Stimulated activated CD4-positive, alpha-beta T cell treated with anti-CD3 and anti-CD28 coated beads, Interleukin-15, amount 100 ng/mL, for 48 hours (primary cell): Measurements from ENCODE around the gene ANKUB1.

Source experiments
- DNase-seq, 2 donors: peaks; one replicate each; pipeline ENCODE4 v3.0.0-alpha.2; 2020; ENCODE audit warnings: low read depth in 2 of 2

ANKUB1 gene

DNA sequence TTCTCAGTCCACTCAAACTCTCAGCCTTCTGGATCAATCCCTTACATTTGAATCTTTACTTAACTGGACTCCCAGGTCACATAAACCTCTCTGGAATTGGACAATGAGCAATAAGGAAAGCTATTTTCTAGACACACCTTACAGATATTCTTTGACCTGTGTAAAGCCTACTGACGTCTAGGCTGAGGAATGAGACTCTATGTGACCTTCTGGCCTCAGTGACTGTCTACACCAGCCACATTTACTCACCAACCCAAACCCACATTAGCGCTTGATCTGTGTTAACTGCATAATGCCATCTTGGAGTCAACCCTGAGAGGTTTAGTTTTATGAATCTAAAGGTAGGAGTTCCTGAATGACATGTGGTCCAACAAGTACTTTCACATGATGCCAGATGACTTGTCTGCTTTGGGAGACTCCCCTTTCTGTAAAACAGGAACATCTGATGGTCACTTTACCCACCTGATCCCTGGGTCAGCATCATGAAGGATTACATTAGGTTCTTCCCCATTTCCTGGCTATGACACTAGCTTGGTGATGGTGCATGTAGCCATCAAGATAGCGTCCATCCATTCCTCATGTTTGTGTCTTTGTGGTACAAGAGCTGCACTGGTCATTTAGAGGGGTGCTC, 28.7 kb downstream of the ANKUB1 start:
- no peak for DNase-seq

DNA sequence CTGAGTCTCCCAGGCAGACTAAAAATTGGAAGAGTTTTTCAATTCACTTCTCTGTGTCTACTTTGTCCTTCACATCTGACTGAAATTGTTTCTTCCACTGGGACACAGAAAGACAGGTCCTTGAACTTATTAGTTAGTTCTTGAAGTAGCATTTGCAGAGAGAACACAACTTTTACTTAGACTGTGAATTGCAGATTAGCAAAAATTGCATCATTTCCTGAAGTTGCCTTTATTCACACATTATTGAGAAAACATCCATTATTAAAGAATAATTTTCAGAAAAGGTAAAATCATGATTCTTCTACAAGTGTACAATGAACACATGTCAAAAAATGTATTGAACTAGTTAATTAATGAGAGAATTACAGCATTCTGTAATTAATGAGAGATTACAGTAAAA, 38.6 kb downstream of the ANKUB1 start:
- DNase-seq: no peak

DNA sequence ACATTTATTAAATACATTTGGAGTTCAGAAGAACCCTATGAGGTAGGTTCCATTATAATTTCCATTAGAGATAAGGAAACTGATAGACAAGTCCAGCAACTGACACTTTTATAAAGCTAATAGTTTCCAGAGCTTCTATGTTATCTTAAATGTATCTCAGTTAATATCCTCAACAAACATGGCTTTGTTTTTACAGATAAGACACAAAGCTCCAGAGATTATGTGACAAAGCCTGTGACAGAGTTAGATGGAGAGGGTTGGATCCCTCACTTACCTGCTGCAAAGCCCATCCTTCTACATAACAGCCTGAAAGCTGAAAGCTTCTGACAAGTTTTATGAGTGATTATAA, 39.6 kb downstream of the ANKUB1 start:
- no peak for DNase-seq

DNA sequence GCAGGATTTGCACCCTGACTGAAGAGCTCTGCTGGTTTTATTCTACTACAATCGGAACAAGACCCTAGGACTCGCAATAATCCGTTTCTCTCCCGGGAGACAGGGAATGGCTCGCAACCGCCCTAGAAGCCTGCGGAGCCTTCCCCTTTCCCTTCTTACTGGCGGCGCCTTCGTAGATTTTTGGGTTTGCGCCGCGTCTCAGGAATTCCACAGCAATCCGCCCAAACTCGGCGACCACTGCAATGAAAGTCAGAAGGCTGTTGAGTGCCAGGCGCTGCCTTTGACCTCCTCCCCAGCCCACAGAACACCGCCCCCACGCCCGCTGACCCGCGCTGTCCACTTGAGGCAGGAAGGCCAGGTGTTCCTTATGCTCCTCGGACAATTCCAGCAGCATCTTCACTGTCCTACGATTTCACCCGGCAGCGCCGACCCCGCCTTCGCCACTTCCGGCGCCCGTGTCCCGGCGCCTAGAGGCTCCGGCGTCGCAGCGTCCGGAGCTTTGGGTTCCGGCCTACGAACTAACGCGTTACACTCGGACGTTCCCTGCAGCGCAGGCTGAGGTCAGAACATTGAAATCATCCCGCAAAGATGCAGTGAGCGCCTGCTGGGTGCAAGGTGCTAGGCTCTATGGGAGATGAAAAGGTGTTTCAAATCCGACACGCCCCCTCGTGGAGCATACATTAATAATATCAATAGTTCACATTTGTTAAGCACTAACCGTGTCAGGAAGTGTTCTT, 40.1 kb downstream of the ANKUB1 start, which contains the start of gene COMMD2:
COMMD2 (minus strand) TSS at position 439 of the 737 bp plus-strand sequence; CDS start at position 394, 45 bp downstream.
- DNase-seq: peak; percentile 71 to 77

DNA sequence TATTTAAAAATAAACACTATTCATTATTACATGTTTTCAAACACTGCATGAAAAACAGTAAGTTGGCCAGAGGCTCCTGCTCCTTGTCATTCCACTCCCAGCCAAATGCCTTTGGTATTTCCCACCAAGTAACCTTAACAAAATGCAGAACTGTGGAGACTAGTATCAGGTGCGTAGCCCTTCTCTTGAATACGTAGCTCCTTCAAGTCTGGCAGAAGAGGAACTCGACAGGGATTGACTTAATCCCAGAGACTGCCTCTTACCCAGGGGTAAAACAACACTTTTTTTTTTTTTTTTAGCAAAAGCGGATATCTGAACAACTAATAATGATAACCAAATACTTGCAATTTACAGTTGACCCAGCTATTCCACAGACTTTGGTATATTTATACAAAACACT, 40.8 kb downstream of the ANKUB1 start:
- DNase-seq: no peak

DNA sequence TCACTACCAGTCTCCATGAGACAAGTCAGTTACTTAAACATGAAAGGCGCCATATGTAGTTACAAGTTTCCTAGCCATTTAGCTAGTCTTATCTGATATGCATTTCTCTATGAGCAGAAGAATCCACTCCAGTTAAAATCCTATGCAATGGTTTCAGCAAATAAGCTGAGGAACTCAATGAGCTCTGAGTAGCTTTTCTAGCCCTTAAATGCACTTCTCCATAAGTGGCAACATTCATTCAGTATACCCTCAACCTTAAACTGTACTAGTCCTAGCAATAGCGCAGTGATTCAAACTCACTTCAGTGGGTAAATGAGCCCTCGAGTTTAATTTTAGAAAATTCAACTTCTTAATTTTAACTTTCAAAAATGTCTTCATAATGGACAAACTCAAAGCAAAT, 47.7 kb downstream of the ANKUB1 start:
- DNase-seq: no peak

DNA sequence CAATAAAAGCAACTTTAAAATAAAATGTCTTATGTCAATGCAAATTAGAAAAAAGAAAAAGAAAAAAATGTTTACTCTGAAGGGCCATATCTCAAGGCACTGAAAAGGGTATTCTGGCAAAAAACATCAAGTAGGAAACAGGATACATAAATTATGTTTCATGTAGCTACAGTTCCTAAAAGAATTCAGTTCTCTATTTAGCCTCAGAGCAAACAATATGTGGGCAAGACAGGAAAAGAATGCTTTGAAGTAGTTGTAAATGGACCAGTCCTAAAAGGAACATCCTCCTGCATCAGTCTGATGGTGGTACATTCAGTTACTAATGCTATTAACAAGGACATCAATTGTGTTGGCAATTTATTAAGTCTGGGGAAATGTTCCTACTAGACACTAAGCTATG, 48.2 kb downstream of the ANKUB1 start:
- DNase-seq: no peak

DNA sequence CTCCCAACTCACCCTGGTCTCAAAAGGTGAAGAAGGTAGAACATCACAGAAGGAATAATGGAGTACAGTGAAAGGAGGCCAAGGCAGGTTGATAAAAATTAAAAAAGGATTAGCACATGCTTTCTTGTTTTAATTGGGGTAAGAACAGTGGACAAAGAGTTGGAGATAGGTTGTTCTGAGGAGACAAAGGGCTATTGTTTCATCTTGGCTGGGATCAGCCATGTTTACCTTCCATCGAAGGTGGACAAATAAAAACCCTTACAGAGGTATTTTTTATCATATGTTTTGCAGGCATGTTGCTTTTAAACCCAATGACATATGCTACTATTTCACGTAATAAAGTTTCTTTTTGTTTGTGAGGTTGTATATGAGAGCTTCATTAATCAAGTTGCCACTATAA, 53.0 kb downstream of the ANKUB1 start:
- DNase-seq: no peak

DNA sequence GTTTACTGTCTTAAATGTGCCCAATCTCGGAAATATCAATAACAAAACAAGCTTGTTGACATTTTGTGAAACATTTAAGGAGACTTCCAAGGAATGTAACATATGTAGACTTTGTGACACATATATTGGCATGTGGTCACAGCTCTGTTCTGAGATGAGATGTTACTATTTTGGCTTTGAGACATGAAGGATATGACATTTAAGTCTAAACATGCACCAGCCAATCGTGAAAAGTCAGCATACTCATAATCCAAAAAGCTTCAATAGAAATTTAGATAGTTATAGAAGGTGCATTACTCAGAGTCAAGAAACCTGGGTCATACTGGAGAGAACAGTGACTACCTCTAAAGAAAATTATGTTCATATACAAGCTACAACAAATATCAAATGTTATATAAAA, 53.5 kb downstream of the ANKUB1 start:
- DNase-seq: no peak

DNA sequence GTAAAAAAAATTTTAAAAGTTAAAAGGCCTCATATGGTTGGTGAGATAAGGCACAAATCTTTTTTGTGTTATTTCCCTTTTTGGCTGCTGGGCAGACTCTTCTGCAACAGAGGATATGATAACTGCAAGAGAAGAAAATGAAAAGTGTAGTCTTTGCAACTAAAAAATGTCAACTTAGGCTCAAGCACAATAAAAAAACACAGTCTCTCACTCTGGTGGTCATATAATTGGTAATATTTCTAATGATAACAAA, 55.5 kb downstream of the ANKUB1 start:
- DNase-seq: no peak

DNA sequence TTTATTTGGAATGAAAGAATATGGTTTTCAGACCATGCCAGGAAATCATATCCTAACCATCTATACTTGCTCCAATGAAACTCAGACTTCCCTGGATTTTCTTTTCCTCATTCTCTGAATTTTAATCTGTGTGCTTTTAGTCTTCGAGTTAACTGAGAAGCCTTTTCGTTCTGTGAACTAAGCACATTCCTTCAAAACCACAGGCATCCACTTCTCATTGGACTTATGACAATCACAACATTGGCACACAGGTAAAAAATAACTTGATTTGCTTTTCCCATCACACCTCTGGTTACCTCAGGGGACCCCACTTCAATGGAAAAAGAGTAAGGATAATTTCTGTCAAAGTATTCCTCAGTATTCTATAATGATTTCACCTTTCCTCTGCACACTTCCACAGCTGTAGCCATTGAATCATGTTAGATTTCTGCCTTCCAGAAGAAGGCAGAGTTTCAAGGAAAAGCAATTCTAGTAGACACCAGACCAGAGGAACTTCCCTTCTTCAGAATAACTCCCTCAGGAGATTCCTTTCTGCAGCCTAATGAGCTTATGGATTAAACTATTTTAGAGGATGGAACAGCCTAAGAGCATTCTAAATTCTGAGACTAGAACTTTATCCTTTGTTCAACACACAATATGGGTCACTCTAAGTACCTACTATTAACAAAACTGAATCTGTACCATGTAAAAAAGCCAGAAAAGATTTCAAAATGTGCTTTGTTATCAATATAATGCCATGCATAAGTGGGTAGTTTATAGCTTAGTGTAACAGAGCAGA, 56.0 kb downstream of the ANKUB1 start:
- no peak for DNase-seq

DNA sequence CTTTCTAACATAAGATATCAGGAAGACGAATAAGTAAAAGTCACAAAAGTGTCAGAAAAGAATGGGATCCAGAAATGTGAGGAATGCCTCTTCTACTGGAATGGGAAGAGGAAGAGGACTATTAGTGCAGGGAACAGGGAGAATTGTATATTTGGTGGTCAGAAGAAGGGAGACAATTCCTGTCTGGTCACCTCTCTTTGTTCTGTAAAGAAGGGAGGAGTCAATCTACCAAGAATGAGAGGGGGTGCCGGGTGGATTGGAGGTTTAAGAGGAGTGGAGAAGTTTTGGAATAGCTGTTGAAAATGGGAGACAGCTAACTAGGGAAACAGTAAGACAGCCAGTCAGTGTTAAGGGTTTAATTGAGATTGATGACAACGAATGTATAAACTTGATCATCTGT, 60.1 kb downstream of the ANKUB1 start:
- no peak for DNase-seq

DNA sequence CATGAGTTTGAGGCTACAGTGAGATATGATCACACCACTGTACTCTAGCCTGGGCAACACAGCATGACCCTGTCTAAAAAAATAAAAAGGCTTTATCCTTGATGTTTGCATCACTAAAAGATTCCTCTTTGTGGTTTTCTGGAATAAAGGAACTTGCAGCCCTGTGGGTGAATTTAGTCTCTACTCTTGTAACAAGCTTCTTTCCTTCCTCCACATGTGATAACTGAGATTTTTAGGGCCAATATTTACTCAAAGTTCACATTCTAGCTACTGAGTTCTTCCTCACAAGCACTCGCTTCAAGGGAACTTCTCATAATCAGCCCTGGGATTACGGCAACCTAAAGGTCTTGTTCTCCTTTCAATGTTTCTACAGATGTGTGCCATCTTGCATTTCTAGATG, 64.7 kb downstream of the ANKUB1 start:
- no peak for DNase-seq

DNA sequence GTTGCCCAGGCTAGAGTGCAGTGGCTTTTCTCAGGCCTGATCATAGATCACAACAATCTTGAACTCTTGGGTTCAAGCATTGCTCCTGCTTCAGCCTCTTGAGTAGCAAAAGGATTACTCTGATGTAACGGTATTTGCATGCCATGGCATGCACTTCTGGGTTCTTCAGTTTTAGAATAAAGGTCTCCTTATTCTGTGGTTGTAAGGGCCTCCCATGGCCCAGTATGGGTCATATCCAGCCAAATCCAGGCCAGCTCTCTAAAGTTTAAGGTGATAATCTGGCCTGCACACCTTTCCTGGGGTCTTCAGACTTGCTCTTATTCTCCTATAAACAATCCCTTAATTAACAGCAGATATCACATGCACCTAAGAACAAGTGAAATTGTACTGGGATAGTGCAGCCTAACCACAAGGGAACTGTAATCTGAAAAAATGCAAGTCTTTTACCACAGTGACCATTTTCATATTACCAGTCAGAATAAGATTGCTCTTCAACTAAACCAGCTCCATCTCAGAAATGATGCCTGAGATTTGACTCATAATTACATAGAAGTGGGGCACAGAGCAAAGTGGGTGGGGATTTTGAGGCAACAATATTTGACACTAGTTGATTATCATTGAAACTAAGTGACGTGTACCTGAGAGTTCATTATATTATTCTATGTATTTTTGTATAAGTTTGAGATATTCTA, 65.5 kb downstream of the ANKUB1 start:
- no peak for DNase-seq

DNA sequence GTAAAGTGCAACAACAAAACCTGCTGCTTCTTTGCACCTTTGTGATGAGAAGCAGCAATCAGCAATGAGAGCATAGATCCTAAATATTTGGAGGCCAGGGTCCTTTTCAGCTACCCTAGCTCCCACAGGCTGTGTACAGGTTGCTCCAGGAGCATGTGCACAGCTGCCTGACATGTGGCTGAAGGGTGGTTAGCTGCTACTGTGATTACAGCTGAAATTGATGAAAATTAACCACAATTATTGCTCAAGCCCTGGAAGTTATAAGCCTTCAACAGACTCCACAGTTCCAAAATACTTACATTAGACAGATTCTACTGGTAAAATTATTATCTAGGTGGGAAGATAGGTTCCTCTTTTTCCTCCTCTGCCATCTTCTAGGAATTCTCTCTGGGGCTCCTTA, 68.6 kb downstream of the ANKUB1 start:
- DNase-seq: no peak

DNA sequence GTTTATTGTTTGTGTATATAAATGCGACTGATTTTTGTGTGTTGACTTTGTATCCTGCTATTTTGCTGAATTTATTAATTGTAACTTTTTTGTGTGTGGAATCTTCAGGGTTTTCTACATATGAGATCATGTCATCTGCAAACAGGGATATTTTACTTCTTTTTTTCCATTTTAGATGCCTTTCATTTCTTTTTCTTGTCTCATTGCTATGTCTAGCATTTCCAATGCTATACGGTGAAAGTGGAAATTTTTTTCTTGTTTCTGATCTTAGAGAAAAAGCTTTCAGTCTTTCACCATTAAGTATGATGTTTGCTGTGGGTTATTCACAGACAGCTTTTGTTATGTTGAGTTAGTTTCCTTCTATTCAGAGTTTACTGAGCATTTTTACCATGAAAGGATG, 71.4 kb downstream of the ANKUB1 start:
- no peak for DNase-seq

DNA sequence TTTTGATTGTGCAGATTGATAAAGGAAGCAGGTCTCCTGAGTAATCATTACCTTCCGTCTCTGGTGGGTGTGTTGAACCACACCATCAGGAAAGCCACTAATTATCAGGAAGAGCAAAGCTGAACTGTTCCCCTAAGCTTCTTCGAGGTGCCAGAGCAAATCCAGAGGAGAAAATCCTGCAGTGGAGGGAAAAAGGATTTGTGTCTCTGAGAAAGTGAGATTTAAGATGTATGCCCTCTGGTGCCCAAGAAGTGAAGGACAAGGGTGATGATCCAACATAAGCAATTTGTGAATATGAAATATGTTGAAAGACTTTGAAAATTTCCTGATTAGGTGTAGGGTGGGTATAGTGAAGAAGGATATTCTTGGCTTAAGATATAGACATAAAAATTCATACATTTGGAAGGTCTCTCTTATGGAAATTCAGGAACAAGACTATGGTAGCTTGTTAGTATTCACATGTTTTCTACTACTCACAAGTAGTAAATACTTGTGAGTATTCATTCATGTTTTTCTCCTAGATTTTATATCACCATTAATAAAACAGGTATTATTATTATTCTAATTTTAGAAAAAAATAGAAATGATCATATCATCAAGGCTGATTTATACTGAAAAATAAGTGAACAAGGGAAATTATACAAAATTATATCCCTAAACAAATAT, 74.8 kb downstream of the ANKUB1 start:
- no peak for DNase-seq

DNA sequence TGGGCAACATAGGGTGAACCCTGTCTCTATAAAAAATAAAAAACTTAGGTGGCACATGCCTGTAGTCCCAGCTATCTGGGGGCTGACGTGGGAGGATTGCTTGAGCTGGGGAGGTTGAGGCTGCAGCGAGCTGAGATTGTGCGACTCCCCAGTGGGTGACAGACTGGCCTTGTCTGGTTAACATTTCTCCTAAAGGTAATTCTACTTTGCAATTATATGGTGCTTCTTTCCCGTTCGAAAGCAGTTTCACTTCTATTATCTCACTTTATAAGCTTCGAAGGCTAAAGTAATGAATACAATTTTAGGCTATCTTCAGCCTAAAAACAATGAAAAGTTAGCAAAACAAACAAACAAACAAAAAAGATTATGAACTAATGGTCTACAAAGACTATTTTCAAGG, 75.4 kb downstream of the ANKUB1 start:
- DNase-seq: no peak

DNA sequence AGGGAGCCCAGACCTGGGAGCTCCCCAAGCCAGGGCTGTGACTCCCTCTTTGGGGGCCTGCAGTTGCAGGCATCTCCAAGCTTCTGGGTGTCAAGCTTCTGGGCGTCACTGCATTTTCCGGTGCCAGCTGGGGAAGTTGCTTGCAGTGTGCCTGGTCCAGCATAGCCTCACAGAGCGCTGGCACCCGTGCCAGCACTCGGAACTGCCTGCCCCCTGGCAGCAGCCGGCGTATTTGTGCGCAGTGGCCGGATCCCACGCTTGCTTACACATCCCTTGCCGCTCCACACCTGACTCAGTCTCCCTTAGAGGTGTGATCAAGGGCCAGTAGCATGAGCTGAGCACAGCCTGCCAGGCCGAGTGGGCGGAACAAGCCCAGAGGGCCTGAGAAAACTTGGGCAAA, 77.1 kb downstream of the ANKUB1 start:
- DNase-seq: no peak

DNA sequence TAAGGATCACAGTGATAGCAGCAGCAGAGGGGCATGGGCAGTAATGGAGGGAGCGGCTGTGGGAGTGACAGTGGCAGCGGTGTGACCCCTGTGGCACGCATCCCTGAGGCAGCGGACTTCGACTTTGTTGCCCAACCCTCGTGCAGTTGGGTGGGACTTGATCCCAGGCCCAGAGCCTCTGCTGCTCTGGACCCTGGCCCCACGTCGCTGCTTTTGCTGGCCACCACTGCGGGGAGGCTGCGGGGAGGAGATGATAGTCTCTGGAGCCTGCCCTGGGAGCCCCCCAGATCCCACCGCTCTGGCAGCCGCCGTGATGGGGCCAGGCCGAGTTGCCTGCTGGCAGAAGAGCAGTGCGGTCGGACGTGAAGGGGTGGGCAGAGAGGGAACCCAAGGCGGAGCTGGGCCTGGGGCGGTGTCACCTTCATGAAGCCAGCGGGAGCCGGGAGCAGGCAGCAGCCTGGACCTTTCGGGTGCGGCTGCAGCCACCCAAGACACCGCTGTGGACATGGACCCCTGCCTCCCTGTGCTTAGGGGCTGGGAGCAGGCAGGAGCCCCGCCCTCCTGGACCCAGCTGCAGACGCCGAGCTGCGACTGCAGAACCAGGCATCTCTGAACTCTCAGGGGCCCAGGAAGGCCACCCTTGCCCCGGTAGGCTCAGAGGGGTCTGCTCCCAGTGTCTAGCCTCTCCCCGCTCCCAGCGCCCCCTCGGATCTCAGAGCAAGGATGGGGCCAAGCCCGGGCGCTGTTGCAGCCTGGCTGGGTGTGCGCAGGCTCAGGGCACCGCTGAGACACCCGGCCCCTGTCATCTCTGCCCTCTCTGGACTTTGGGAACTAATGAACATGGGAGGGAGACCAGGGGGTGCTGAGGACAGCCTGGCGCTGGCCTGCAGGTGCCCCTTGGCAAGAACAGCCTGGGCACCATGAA, 78.4 kb downstream of the ANKUB1 start:
- DNase-seq: no peak
